OCI-LY3 (cell line): Measurements from ENCODE around the gene CACNA1I.

Source experiments
- H2AFZ ChIP-seq: fragments of 200-600, 300-600 bp; shearing (Covaris generic); 2 replicates; pipeline ENCODE4 v1.6.0; 2014; ENCODE audit warnings: antibody characterized with exemption, low read depth, low read length
- H3K27ac ChIP-seq: fragments of 200-600, 300-600 bp; sonication (generic); 2 replicates; pipeline ENCODE4 v1.5.1; 2014; ENCODE audit warnings: mild to moderate bottlenecking, low read length, moderate library complexity, mixed read lengths
- H3K27me3 ChIP-seq: fragments of 200-600, 300-600 bp; sonication (generic); 2 replicates; pipeline ENCODE4 v1.6.1; 2014; ENCODE audit warnings: low read depth, low read length, mixed read lengths
- H3K36me3 ChIP-seq: fragments of 200-600, 300-600 bp; sonication (generic); replicated peaks from 2 replicates; pipeline ENCODE3; 2014; ENCODE audit warnings: low read depth, low read length, mixed read lengths
- H3K4me1 ChIP-seq: fragments of 300-600, 200-600 bp; sonication (generic); 2 replicates; pipeline ENCODE4 v1.6.1; 2014; ENCODE audit warnings: low read length, mixed read lengths
- H3K4me2 ChIP-seq: fragments of 200-600, 300-600 bp; sonication (generic); 2 replicates; pipeline ENCODE4 v1.6.1; 2014; ENCODE audit warnings: low read length, mixed read lengths
- H3K4me3 ChIP-seq: fragments of 300-600, 200-600 bp; sonication (generic); 2 replicates; pipeline ENCODE4 v1.5.1; 2014; ENCODE audit warnings: antibody characterized with exemption, mild to moderate bottlenecking, low read length, moderate library complexity
- H3K79me2 ChIP-seq: fragments of 300-600, 200-600 bp; shearing (Covaris generic); 2 replicates; pipeline ENCODE4 v1.6.1; 2014; ENCODE audit warnings: mild to moderate bottlenecking, low read length, mixed read lengths
- H3K9ac ChIP-seq: fragments of 300-600, 200-600 bp; shearing (Covaris generic); 2 replicates; pipeline ENCODE4 v1.6.0; 2014; ENCODE audit warnings: mild to moderate bottlenecking, low read length, moderate library complexity
- H3K9me3 ChIP-seq: fragments of 200-600, 300-600 bp; shearing (Covaris generic); 2 replicates; pipeline ENCODE4 v1.6.1; 2014; ENCODE audit warnings: low read length, mixed read lengths; ENCODE audit not compliant: insufficient read depth
- H4K20me1 ChIP-seq: fragments of 200-600, 300-600 bp; sonication (generic); 2 replicates; pipeline ENCODE4 v1.6.1; 2016; ENCODE audit warnings: low read length, mixed read lengths; ENCODE audit not compliant: insufficient read depth
- CTCF ChIP-seq: fragments of 200-600, 300-600 bp; sonication (generic); IDR thresholded peaks from 2 replicates; pipeline ENCODE4 v1.5.1; 2014; ENCODE audit warnings: antibody characterized with exemption, low read length, low read depth
- EZH2phosphoT487 ChIP-seq: fragments of 200-600 bp; shearing (Covaris generic); IDR thresholded peaks from 2 replicates; pipeline ENCODE4 v1.6.1; 2018; ENCODE audit warnings: antibody characterized with exemption, mixed run types, low read depth

The CACNA1I gene

GRCh38 chr22:39725351-39726035, 154.9 kb downstream of the CACNA1I start:
- Histone ChIP-seq H3K36me3 (no peaks in the 10 kb centered on the region), H3K9me3 (no peaks in the 10 kb centered on the region), H3K4me1 (no peaks in the 10 kb centered on the region), H3K27me3 (peaks cover 36% of the 10 kb centered on the region), H3K4me2 (no peak overlapping the region), H3K9ac (no peak overlapping the region), H2AFZ (no peak overlapping the region), H3K4me3 (no peak overlapping the region), H3K79me2 (no peaks in the 10 kb centered on the region), H4K20me1 (no peaks in the 10 kb centered on the region), H3K27ac (no peak overlapping the region)
- TF ChIP-seq EZH2phosphoT487 (no peak), CTCF (no peak)

DNA sequence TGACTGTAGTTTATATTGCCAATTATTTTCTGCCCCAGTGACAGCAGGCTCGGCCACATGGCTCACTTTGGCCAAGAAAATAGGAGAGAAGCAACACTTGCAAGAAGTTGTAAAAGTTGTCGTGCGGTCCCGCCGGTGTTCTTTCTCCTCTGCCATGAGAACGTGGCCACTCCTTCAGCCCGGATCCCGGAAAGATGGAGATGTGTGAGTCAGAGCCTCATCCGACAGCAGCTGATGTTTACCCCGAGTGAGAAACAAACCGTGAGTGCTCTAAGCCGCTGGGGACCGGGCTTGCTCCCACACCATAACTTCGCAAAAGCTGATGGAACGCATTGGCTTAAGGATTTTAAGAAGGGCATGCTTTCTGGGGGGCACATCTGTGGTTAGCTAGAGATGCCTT, 157.0 kb downstream of the CACNA1I start:
- Histone ChIP-seq H4K20me1 (no peaks in the 10 kb centered on the region), H2AFZ (no peak overlapping the region), H3K4me3 (no peak overlapping the region), H3K79me2 (no peaks in the 10 kb centered on the region), H3K27me3 (peaks cover 30% of the 10 kb centered on the region), H3K9ac (no peak overlapping the region), H3K36me3 (no peaks in the 10 kb centered on the region), H3K27ac (no peak overlapping the region), H3K9me3 (no peaks in the 10 kb centered on the region), H3K4me1 (no peaks in the 10 kb centered on the region), H3K4me2 (no peak overlapping the region)
- no peak for TF ChIP-seq CTCF
- TF ChIP-seq EZH2phosphoT487: no peak

DNA sequence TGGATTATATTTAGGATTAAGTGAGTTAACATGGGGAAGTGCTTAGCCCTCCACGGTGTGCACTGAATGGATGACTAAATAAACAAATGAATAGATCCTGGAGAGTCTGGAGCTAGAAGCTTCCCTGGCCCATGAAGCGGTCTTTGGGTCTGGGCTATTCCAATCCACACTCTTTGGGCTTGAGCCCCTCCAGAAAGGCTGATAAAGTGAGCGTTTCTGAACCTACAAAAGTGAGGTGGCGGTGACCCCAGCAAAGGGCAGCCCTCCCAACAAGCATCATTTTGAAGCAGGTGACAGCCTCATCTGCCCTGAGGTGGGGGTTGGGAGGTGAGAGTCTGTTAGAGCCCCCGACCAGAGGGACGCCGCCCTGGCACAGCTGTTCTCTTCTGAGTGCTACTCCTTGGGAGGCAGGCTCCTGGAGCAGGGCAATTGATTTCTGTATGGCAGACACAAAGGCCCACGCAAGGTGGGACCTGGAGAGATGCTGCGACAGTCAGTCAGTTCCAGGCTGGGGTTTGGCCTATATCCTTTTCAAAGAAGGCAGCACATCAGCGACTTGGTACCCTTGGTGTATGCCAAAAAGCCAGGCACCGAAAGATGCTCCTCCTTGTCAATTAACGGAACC, 157.8 kb downstream of the CACNA1I start:
- H3K79me2 ChIP-seq: no peaks in the 10 kb centered on the region
- peaks cover 36% of the 10 kb centered on the region for H3K27me3 ChIP-seq
- TF ChIP-seq CTCF: no peak
- no peak for TF ChIP-seq EZH2phosphoT487
- no peaks in the 10 kb centered on the region for H3K36me3 ChIP-seq
- H3K9ac ChIP-seq: no peak overlapping the region
- H3K4me1 ChIP-seq: no peaks in the 10 kb centered on the region
- H3K9me3 ChIP-seq: no peaks in the 10 kb centered on the region
- H2AFZ ChIP-seq: no peak overlapping the region
- H3K27ac ChIP-seq: no peak overlapping the region
- no peak overlapping the region for H3K4me3 ChIP-seq
- H3K4me2 ChIP-seq: no peak overlapping the region
- H4K20me1 ChIP-seq: no peaks in the 10 kb centered on the region

- Histone ChIP-seq H3K4me1 (no peaks in the 10 kb centered on the region), H3K9ac (no peak overlapping the region), H4K20me1 (no peaks in the 10 kb centered on the region), H3K27me3 (peaks cover 36% of the 10 kb centered on the region), H3K36me3 (no peaks in the 10 kb centered on the region), H3K79me2 (no peaks in the 10 kb centered on the region), H3K27ac (no peak overlapping the region), H2AFZ (no peak overlapping the region), H3K4me3 (no peak overlapping the region), H3K4me2 (no peak overlapping the region), H3K9me3 (no peaks in the 10 kb centered on the region)
- no peak for TF ChIP-seq EZH2phosphoT487
- TF ChIP-seq CTCF: no peak
Measured at GRCh38 chr22:39729141-39729934, 158.8 kb downstream of the CACNA1I start.
